Measurements from ENCODE around the gene SAMD4B. TPM values are rescaled to one million over a fixed set of nuclear protein-coding genes. Genes with fewer than 3 reads are reported as not detected.
A peak's percentile ranks its signal among the peaks of the same experiment; 100 is the strongest.

Gene SAMD4B
- total and polyA plus RNA-seq, 9 of the 15 experiments (the other 6 are each of a cell fraction or from before 2014, with no cell fraction given) = 3.4 to 90.5 (median 38.0) TPM

GRCh38 chr19:39412100-39412866 is 70.1 kb downstream of the SAMD4B start, which contains the start of gene PLEKHG2 (continued):
- no peak for TF ChIP-seq CBX2 (IDR thresholded peaks at IDR 0.05; ENCODE audit: insufficient read depth, low read length, poor library complexity, severe bottlenecking)
- no peak for TF ChIP-seq CBX5 (IDR thresholded peaks at IDR 0.05; ENCODE audit: borderline replicate concordance, low read depth)
- no peak for TF ChIP-seq PHTF2 (CRISPR knock-in tag; IDR thresholded peaks at IDR 0.05)
- no peak for TF ChIP-seq MXD1 (CRISPR knock-in tag; IDR thresholded peaks at IDR 0.05; ENCODE audit: borderline replicate concordance, poor library complexity, severe bottlenecking)
- peak; percentile 70 for TF ChIP-seq KLF1 (tag; IDR thresholded peaks at IDR 0.05)
- TF ChIP-seq SFPQ (IDR thresholded peaks at IDR 0.05; ENCODE audit: low read depth, low read length) = no peak
- peak; percentile 76 for TF ChIP-seq ETS1 (conservative IDR thresholded peaks at IDR 0.05; ENCODE audit: control insufficient read depth, low read depth, low read length)
- peak; percentile 80 for TF ChIP-seq PCBP1 (IDR thresholded peaks at IDR 0.05; ENCODE audit: low read depth, low read length, poor library complexity, severe bottlenecking)
- TF ChIP-seq ZNF41 (CRISPR knock-in tag; conservative IDR thresholded peaks at IDR 0.05) = no peak
- peak in 1 of 2 experiments; percentile 86 for TF ChIP-seq AFF1 (IDR thresholded peaks at IDR 0.05; ENCODE audit: low read depth in 1 of 2, partially characterized antibody in 2 of 2)
- 0 out of 2 replicates have a peak, but pooled peaks have one; percentile 9 for TF ChIP-seq DEAF1 (CRISPR knock-in tag; IDR thresholded peaks at IDR 0.05)
- TF ChIP-seq THAP7 (CRISPR knock-in tag; IDR thresholded peaks at IDR 0.05) = no peak

Measured in K562 (cell line).